Lower leg skin (tissue), 3 donors: ENCODE results near the gene TSEN2.

ENCODE experiments used
- POLR2A ChIP-seq, 2 donors: fragments of 450-650 bp; IDR thresholded peaks; one replicate each; pipeline ENCODE4 v1.6.1; 2016 to 2017; ENCODE audit warnings: antibody characterized with exemption in 2 of 2, mild to moderate bottlenecking in 1 of 2, moderate library complexity in 1 of 2
- TF ChIP-seq, protein P1 (sequence below), 3 donors: fragments of 450-650 bp; IDR thresholded peaks; one replicate each; pipeline ENCODE4 v1.5.1; 2016; ENCODE audit warnings: antibody characterized with exemption in 3 of 3, mild to moderate bottlenecking in 3 of 3, moderate library complexity in 2 of 3

DNA sequence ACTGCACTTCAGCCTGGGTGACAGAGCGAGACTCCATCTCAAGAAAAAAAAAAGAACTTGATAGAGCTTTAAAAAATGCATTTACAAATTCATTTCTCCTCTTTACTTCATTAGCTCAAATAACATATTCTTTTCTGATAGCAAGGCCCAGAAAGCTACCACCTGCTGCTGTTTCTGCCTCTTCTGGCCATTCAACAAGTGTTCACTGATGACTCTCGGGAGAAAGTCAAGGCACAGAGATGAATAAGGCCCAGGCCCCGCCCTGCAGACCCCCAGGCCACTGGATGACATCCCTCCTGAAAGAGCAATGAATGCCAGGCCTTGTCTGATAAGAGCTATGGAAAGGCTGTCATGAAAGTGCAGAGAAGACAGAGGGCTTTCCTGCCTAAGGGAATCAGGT is 13.6 kb upstream of the TSEN2 start:
- TF ChIP-seq, protein P1, sequence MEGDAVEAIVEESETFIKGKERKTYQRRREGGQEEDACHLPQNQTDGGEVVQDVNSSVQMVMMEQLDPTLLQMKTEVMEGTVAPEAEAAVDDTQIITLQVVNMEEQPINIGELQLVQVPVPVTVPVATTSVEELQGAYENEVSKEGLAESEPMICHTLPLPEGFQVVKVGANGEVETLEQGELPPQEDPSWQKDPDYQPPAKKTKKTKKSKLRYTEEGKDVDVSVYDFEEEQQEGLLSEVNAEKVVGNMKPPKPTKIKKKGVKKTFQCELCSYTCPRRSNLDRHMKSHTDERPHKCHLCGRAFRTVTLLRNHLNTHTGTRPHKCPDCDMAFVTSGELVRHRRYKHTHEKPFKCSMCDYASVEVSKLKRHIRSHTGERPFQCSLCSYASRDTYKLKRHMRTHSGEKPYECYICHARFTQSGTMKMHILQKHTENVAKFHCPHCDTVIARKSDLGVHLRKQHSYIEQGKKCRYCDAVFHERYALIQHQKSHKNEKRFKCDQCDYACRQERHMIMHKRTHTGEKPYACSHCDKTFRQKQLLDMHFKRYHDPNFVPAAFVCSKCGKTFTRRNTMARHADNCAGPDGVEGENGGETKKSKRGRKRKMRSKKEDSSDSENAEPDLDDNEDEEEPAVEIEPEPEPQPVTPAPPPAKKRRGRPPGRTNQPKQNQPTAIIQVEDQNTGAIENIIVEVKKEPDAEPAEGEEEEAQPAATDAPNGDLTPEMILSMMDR (IDR thresholded peaks at IDR 0.05) = no peak
- no peak for TF ChIP-seq POLR2A (IDR thresholded peaks at IDR 0.05)
